A549 (cell line): Measurements from ENCODE around the gene IGIP. TPM values are rescaled to one million over a fixed set of nuclear protein-coding genes. Genes with fewer than 3 reads are reported as not detected.

Source experiments
- ATAC-seq, 2 experiments: fragments of 200-7000 bp in 1 of 2; fragments of >200 bp in 1 of 2; cut with Nextera tagmentation in 1 of 2; cut with Tn5 transposase in 1 of 2; 3 replicates each; pipeline versions ENCODE4 v1.8.0 to v1.9.1; 2018 to 2020; ENCODE audit warnings: mild to moderate bottlenecking in 1 of 2, moderate library complexity in 1 of 2
- CTCF ChIA-PET: fragments of 300-600 bp; sonication (Branson Sonifier 250); formaldehyde crosslinking; extraction: SDS; loops from one replicate; lab custom pipeline; 2021; ENCODE audit warnings: antibody characterized with exemption, inconsistent platforms; lab: Yijun Ruan, JAX
- POLR2A ChIA-PET: fragments of 350-600 bp; formaldehyde crosslinking; extraction: SDS; loops from one replicate; lab custom pipeline; 2021; ENCODE audit warnings: antibody characterized with exemption, inconsistent platforms; lab: Yijun Ruan, JAX
- DNase-seq, 2 experiments: peaks; one replicate each; pipeline versions ENCODE4 v3.0.0 to v3.0.0-alpha.2; 2011 to 2016; ENCODE audit warnings: low read depth in 1 of 2, low spot score in 1 of 2
- FAIRE-seq: peaks from 2 replicates; lab custom pipeline; 2011; peaks lifted over from hg19 to GRCh38; lab: Jason Lieb, UNC
- H3K27ac ChIP-seq, 2 experiments: fragments of >200 bp; sonication (Bioruptor Twin); formaldehyde crosslinking; 3 replicates each; pipeline ENCODE4 v1.5.1; 2016 to 2017
- H3K4me1 ChIP-seq: fragments of >200 bp; sonication (Bioruptor Twin); formaldehyde crosslinking; 3 replicates; pipeline ENCODE4 v1.6.1; 2016
- H3K4me2 ChIP-seq: fragments of >200 bp; sonication (Bioruptor Twin); formaldehyde crosslinking; 3 replicates; pipeline ENCODE4 v1.6.1; 2016
- H3K4me3 ChIP-seq: fragments of >200 bp; sonication (Bioruptor Twin); formaldehyde crosslinking; 3 replicates; pipeline ENCODE4 v1.5.1; 2016
- H3K9me3 ChIP-seq: fragments of >200 bp; sonication (Bioruptor Twin); formaldehyde crosslinking; 3 replicates; pipeline ENCODE4 v1.6.1; 2016
- BHLHE40 ChIP-seq: IDR thresholded peaks from 2 replicates; pipeline ENCODE4 v1.6.1; 2012; ENCODE audit warnings: low read depth, low read length, inconsistent platforms
- CBX8 ChIP-seq: fragments of 200-600 bp; sonication (generic); IDR thresholded peaks from 2 replicates; pipeline ENCODE4 v1.6.1; 2016
- CHD2 ChIP-seq: fragments of 150-350 bp; IDR thresholded peaks from 2 replicates; pipeline ENCODE4 v1.6.1; 2014; ENCODE audit warnings: low read length; ENCODE audit not compliant: partially characterized antibody
- FOSB ChIP-seq: fragments of 250-450 bp; sonication (Bioruptor Pico); IDR thresholded peaks from 2 replicates; pipeline ENCODE4 v1.5.0; 2020; ENCODE audit warnings: mild to moderate bottlenecking, moderate library complexity
- FOSL2 ChIP-seq, 2 experiments: fragments of 450-650 bp in 1 of 2; fragments of >200 bp in 1 of 2; sonication (Bioruptor Twin) in 1 of 2; formaldehyde crosslinking; IDR thresholded peaks; 2 replicates each; pipeline versions ENCODE4 v1.5.0 to v1.6.1; 2016 to 2020; ENCODE audit warnings: mild to moderate bottlenecking in 1 of 2, moderate library complexity in 1 of 2
- HOXA7 ChIP-seq: fragments of 250-450 bp; sonication (Bioruptor Pico); IDR thresholded peaks from 2 replicates; pipeline ENCODE4 v1.5.0; 2020; ENCODE audit warnings: mild to moderate bottlenecking, moderate library complexity
- KDM5A ChIP-seq: fragments of 200-600 bp; sonication (generic); IDR thresholded peaks from 2 replicates; pipeline ENCODE4 v1.6.1; 2016; ENCODE audit warnings: antibody characterized with exemption, mild to moderate bottlenecking
- MAFK ChIP-seq: fragments of 450-650 bp; IDR thresholded peaks from 2 replicates; pipeline ENCODE4 v1.6.1; 2014; ENCODE audit not compliant: partially characterized antibody
- NPAS2 ChIP-seq: fragments of 250-450 bp; sonication (Bioruptor Pico); IDR thresholded peaks from 2 replicates; pipeline ENCODE4 v1.8.0; 2022; ENCODE audit warnings: mild to moderate bottlenecking, moderate library complexity, borderline replicate concordance
- RARB ChIP-seq: fragments of 250-450 bp; sonication (Bioruptor Pico); IDR thresholded peaks from 2 replicates; pipeline ENCODE4 v1.8.0; 2021; ENCODE audit warnings: mild to moderate bottlenecking, moderate library complexity
- RFX5 ChIP-seq: fragments of 450-650 bp; IDR thresholded peaks from 2 replicates; pipeline ENCODE4 v1.7.1; 2014; ENCODE audit warnings: antibody characterized with exemption, mild to moderate bottlenecking, moderate library complexity
- RNF2 ChIP-seq: fragments of 200-600 bp; sonication (generic); IDR thresholded peaks from 2 replicates; pipeline ENCODE4 v1.6.1; 2016; ENCODE audit warnings: low read depth, mild to moderate bottlenecking, antibody characterized with exemption, moderate library complexity, borderline replicate concordance
- SMC3 ChIP-seq: fragments of >200 bp; sonication (Bioruptor Twin); formaldehyde crosslinking; IDR thresholded peaks from 3 replicates; pipeline ENCODE4 v1.6.1; 2018; ENCODE audit warnings: inconsistent platforms
- SREBF2 ChIP-seq: fragments of 450-650 bp; IDR thresholded peaks from 2 replicates; pipeline ENCODE4 v1.6.1; 2014; ENCODE audit warnings: mild to moderate bottlenecking, moderate library complexity
- TFCP2L1 ChIP-seq: fragments of 250-450 bp; sonication (Bioruptor Pico); IDR thresholded peaks from 2 replicates; pipeline ENCODE4 v1.5.0; 2021; ENCODE audit warnings: mild to moderate bottlenecking
- TP53 ChIP-seq: fragments of 250-450 bp; sonication (Bioruptor Pico); IDR thresholded peaks from 2 replicates; pipeline ENCODE4 v1.5.0; 2021; ENCODE audit warnings: mild to moderate bottlenecking, moderate library complexity
- USF2 ChIP-seq: fragments of 450-650 bp; IDR thresholded peaks from 2 replicates; pipeline ENCODE4 v1.6.1; 2014; ENCODE audit warnings: antibody characterized with exemption
- ZC3H11A ChIP-seq: fragments of 450-650 bp; IDR thresholded peaks from 2 replicates; pipeline ENCODE4 v1.6.1; 2014; ENCODE audit warnings: antibody characterized with exemption, mild to moderate bottlenecking
- ZNF302 ChIP-seq: fragments of 250-450 bp; sonication (Bioruptor Pico); IDR thresholded peaks from 2 replicates; pipeline ENCODE4 v1.9.0; 2021; ENCODE audit warnings: inconsistent platforms, mild to moderate bottlenecking, moderate library complexity
- WGBS: methylation state at CpG from one replicate; pipeline ENCODE4 v1.1.6; 2017; ENCODE audit errors: missing lambda C conversion rate; 5-methylcytosine and 5-hydroxymethylcytosine counted together
- polyA plus RNA-seq, 4 experiments: library from polyadenylated mRNA; depleted of rRNA in 3 of 4; stranded (reverse); fragments of >200 nt; fragmentation: RNase III in 1 of 4; extraction: RNeasy Plus Mini Kit Qiagen cat#74134 plus additional on column Dnase treatment in 1 of 4; gene quantifications; 2 replicates in 3 of 4; 3 replicates in 1 of 4; pipeline ENCODE4 v1.2.3, GENCODE V29; 2011 to 2017
- TF ChIP-seq, protein P1 (sequence below): fragments of >200 bp; sonication (Bioruptor Twin); formaldehyde crosslinking; IDR thresholded peaks from 3 replicates; pipeline ENCODE4 v1.6.1; 2016

Gene IGIP
- polyA plus RNA-seq, 2 of the 4 experiments (the other 2 are of a cell fraction) = 0.81 to 1.6 TPM

DNA sequence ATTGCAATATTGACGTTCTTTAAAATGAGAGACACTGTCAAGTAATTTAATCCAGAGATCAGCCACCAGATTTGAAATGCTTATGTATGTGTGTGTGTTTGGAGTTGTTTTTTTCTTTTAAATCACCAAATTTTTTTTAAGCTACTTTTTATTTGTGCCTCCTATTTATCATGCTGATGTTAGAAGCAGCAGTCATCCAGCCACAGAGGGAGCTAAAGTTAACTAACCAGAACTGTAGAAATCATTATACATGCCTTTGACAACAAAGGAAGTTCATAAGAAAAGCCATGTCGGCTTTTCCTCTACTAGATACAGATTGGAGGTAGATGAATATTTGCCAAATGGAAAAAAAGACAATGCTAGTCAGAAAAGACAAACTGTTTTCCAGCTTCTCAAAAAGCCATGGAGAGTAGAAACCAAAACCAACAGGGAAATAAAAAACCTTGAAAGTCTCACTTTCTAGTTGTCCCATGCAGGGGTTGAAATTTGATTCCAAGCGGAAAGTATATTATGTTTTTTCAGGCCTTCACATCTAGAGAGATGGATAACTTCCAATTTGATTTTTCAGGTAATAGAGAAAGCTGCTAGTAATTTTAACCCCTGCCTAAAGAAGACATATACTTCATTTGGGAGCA is 7.3 kb upstream of the IGIP start:
- H3K9me3 ChIP-seq = no peaks in the 10 kb centered on the region
- DNase-seq (peak in 1 of 2 experiments; percentile 40), FAIRE-seq (no peak), ATAC-seq (no peak)
- CTCF ChIA-PET = interaction anchor here (0.6 to 12.5 kb wide), 6 partner anchors 11 to 331 kb away, joined by 3 to 125 read pairs (median 4); no protein-coding TSS in a partner anchor
- H3K27ac ChIP-seq = no peak overlapping the region
- 70% methylated on average over 3 of the region's 3 CpGs for WGBS
- H3K4me3 ChIP-seq = no peak overlapping the region
- H3K4me2 ChIP-seq = peak overlapping the region; percentile 22; the same call in 1 of the 3 replicates
- peaks cover 32% of the 10 kb centered on the region for H3K4me1 ChIP-seq
- POLR2A ChIA-PET = interaction anchor here (4.7 kb wide), 1 partner anchor 11 kb away, joined by 19 read pairs; no protein-coding TSS in a partner anchor
- TF ChIP-seq RFX5 = no peak
- peak; percentile 17 for TF ChIP-seq MAFK

DNA sequence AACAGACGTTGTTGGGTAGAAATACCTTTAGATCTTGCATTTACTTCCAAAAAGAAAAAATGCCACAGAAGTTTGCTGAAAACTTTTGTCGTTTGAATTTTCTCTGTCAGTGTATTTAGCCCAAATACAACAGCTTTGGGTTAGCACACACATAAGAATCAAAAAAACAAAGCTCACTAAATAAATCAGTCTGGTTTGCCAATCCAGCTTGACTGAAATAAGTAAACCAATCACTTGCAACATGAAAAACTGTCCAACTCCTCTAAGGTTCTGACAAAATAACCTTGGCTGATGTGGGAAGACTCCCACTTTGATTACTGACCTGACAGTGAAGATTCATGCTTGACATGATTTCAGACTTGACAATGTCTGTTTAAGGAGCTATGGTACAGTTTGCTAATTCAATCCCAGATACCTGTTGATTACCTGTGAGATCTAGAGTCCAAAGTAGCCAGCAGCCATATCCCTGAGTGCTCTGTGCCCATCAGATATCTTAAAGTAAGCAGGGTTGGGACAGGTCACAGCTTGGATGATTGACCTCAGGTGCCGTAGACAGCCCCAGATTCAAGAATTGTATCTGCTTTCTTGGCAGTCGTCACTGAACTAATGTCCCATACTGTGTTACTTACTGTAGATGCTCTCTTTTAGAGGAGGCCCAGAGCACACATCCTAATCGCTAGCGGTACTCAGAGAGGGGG is 727 bp downstream of the IGIP start:
- FAIRE-seq (no peak), DNase-seq (no peak), ATAC-seq (no peak; a peak in 1 of 6 replicates)
- Histone ChIP-seq H3K9me3 (no peaks in the 10 kb centered on the region), H3K27ac (no peak overlapping the region), H3K4me2 (no peak overlapping the region)
- WGBS = 83% methylated on average over 6 of the region's 6 CpGs
- POLR2A ChIA-PET = no interaction called here
- CTCF ChIA-PET = interaction anchor here (0.6 to 1.8 kb wide), 2 partner anchors 19 to 46 kb away, joined by 3 to 5 read pairs; no protein-coding TSS in a partner anchor
- TF ChIP-seq BHLHE40 (no peak), FOSB (CRISPR knock-in tag) (no peak), FOSL2 (IDR thresholded peaks at IDR 0.05) (no peak), FOSL2 (CRISPR knock-in tag; IDR thresholded peaks at IDR 0.05) (no peak), RFX5 (no peak), TFCP2L1 (CRISPR knock-in tag) (no peak), RARB (CRISPR knock-in tag) (no peak), SMC3 (no peak), ZNF302 (CRISPR knock-in tag) (no peak), TP53 (CRISPR knock-in tag) (no peak), ZC3H11A (no peak), RNF2 (no peak), KDM5A (no peak), SREBF2 (no peak), USF2 (no peak), HOXA7 (no peak), NPAS2 (CRISPR knock-in tag) (no peak), MAFK (no peak), CBX8 (no peak), CHD2 (no peak)
- TF ChIP-seq, protein P1, sequence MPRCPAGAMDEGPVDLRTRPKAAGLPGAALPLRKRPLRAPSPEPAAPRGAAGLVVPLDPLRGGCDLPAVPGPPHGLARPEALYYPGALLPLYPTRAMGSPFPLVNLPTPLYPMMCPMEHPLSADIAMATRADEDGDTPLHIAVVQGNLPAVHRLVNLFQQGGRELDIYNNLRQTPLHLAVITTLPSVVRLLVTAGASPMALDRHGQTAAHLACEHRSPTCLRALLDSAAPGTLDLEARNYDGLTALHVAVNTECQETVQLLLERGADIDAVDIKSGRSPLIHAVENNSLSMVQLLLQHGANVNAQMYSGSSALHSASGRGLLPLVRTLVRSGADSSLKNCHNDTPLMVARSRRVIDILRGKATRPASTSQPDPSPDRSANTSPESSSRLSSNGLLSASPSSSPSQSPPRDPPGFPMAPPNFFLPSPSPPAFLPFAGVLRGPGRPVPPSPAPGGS = no peak
- TF ChIP-seq, all 56 proteins: peak for 0
- Histone ChIP-seq H3K4me3 (no peak overlapping the region), H3K4me1 (peaks cover 15% of the 10 kb centered on the region; the same call in 1 of the 3 replicates)

DNA sequence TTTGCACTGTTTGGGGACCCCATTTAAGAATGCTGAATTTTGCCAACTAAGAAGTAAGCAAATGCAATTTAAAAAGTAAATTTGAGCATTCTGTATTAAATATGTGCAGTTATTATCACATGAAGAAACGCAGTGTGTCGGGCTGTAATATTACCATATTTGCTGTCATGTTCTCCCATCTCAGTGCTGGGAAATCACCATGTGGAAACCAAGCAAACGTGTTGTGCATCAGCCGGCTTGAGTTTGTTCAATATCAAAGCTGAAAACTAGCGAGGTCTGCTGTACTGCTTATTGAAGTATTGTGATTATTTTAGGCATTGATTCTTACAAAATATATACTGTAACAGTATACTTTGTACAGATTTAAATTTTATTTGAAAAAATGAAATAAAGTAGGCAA is 2.6 kb downstream of the IGIP start:
- ChIA-PET CTCF (interaction anchor here (2.0 kb wide), 1 partner anchor 21 kb away, joined by 5 read pairs; no protein-coding TSS in a partner anchor), POLR2A (interaction anchor here (0.6 kb wide), 1 partner anchor 288 kb away, joined by 5 read pairs; no protein-coding TSS in a partner anchor)
- Histone ChIP-seq H3K4me1 (peaks cover 16% of the 10 kb centered on the region; the same call in 1 of the 3 replicates), H3K27ac (no peak overlapping the region), H3K9me3 (no peaks in the 10 kb centered on the region), H3K4me3 (no peak overlapping the region), H3K4me2 (no peak overlapping the region)
- DNase-seq (no peak), FAIRE-seq (no peak), ATAC-seq (no peak)
- no peak for TF ChIP-seq TP53 (CRISPR knock-in tag)
- no peak for TF ChIP-seq BHLHE40
- 86% methylated on average over 5 of the region's 5 CpGs for WGBS
